Esophagus squamous epithelium (tissue), 4 donors: ENCODE results near the gene MYOM3.

Experiments used
- CTCF ChIP-seq, 6 experiments: fragments of 450-650 bp in 4 of 6; fragments of 200-600 bp in 2 of 6; sonication (generic) in 2 of 6; IDR thresholded peaks; one replicate each; pipeline ENCODE4 v1.5.1; 2016 to 2019; ENCODE audit warnings: antibody characterized with exemption in 6 of 6, mild to moderate bottlenecking in 4 of 6, moderate library complexity in 4 of 6
- POLR2A ChIP-seq, 4 donors: fragments of 450-650 bp; IDR thresholded peaks; one replicate each; pipeline ENCODE4 v1.6.1; 2017; ENCODE audit warnings: antibody characterized with exemption in 4 of 4, mild to moderate bottlenecking in 4 of 4, moderate library complexity in 3 of 4

- no peak for TF ChIP-seq POLR2A (IDR thresholded peaks at IDR 0.05)
- no peak for TF ChIP-seq CTCF (IDR thresholded peaks at IDR 0.05)
Measured at GRCh38 chr1:24071941-24072340, 40.0 kb downstream of the MYOM3 start.
